NCI-H146 (cell line): ENCODE data around the gene BRMS1L.
"Not testable (repeated sequence)": the region's sequence is repeated elsewhere in the genome, so short reads cannot be mapped to it uniquely, and the experiment has no call there.

Experiments
- DNase-seq: peaks from one replicate; lab custom pipeline; 2025; lab: John Stamatoyannopoulos, UW

Gene BRMS1L

GRCh38 chr14:35826218-35826951 is at the start of gene BRMS1L:
Gene BRMS1L, plus strand, starts transcription at chr14:35826338. Its CDS starts 179 bp downstream, at chr14:35826517.
- peak; percentile 98 for DNase-seq

GRCh38 chr14:35776823-35777222 is 49.3 kb upstream of the BRMS1L start:
- DNase-seq = no peak

GRCh38 chr14:35777550-35777949 is 48.6 kb upstream of the BRMS1L start:
- DNase-seq = not testable (repeated sequence)

GRCh38 chr14:35779368-35779767 is 46.8 kb upstream of the BRMS1L start:
- DNase-seq = no peak

GRCh38 chr14:35783699-35784098 is 42.4 kb upstream of the BRMS1L start:
- DNase-seq = no peak

- no peak for DNase-seq
Measured at GRCh38 chr14:35786856-35787255, 39.3 kb upstream of the BRMS1L start.

GRCh38 chr14:35789651-35790050 is 36.5 kb upstream of the BRMS1L start:
- DNase-seq = no peak

- no peak for DNase-seq
Measured at GRCh38 chr14:35797796-35798195, 28.3 kb upstream of the BRMS1L start.

GRCh38 chr14:35806006-35806907 is 19.9 kb upstream of the BRMS1L start:
- no peak for DNase-seq

- no peak for DNase-seq
Measured at GRCh38 chr14:35807131-35807961, 18.8 kb upstream of the BRMS1L start.

GRCh38 chr14:35808076-35808637 is 18.0 kb upstream of the BRMS1L start:
- DNase-seq = peak; percentile 23

- peak; percentile 92 for DNase-seq
Measured at GRCh38 chr14:35808638-35809563, 17.2 kb upstream of the BRMS1L start, which contains the start of gene RALGAPA1. Gene RALGAPA1, minus strand, starts transcription at chr14:35809295. Its CDS starts 460 bp downstream, at chr14:35808835.

GRCh38 chr14:35809597-35809996 is 16.5 kb upstream of the BRMS1L start:
- no peak for DNase-seq

- no peak for DNase-seq
Measured at GRCh38 chr14:35810963-35811362, 15.2 kb upstream of the BRMS1L start.

GRCh38 chr14:35814371-35815005 is 11.7 kb upstream of the BRMS1L start:
- DNase-seq = peak; percentile 43

GRCh38 chr14:35818346-35819115 is 7.6 kb upstream of the BRMS1L start:
- peak; percentile 14 for DNase-seq

- no peak for DNase-seq
Measured at GRCh38 chr14:35819591-35820540, 6.3 kb upstream of the BRMS1L start.
